Endothelial cell of umbilical vein (primary cell): ENCODE results near the gene CORO7. TPM values are rescaled to one million over a fixed set of nuclear protein-coding genes. Genes with fewer than 3 reads are reported as not detected.

ENCODE experiments used
- BruUV-seq: library from RNA; stranded (reverse); fragments of 400-500 nt; replicated peaks from 2 replicates; lab custom pipeline; 2021; lab: Mats Ljungman, UMichigan
- CTCF ChIA-PET: fragments of 300-600, 350-600 bp; sonication (Branson Sonifier 250); formaldehyde crosslinking; loops from one replicate; lab custom pipeline; 2021; ENCODE audit warnings: antibody characterized with exemption, inconsistent platforms; lab: Charles Lee
- POLR2A ChIA-PET: fragments of 300-600, 350-600 bp; sonication (Branson Sonifier 250); formaldehyde crosslinking; loops from one replicate; lab custom pipeline; 2021; ENCODE audit warnings: antibody characterized with exemption, inconsistent platforms; lab: Charles Lee
- DNase-seq: peaks from one replicate; pipeline ENCODE4 v3.0.0-alpha.2; 2011; ENCODE audit warnings: low read depth, low spot score
- FAIRE-seq: peaks from 2 replicates; lab custom pipeline; 2011; peaks lifted over from hg19 to GRCh38; lab: Jason Lieb, UNC
- H2AFZ ChIP-seq: 2 replicates; pipeline ENCODE4 v1.6.0; 2012; ENCODE audit warnings: low read depth, low read length, control low read depth, inconsistent platforms
- H3K27ac ChIP-seq: 2 replicates; pipeline ENCODE4 v1.5.1; 2011; ENCODE audit warnings: low read depth, mild to moderate bottlenecking, control low read depth, low read length, moderate library complexity; ENCODE audit not compliant: insufficient read depth
- H3K27me3 ChIP-seq, 2 experiments: 2 replicates each; pipeline versions ENCODE4 v1.6.0 to v1.6.1; 2011; ENCODE audit warnings: low read length in 2 of 2, mixed read lengths in 1 of 2; ENCODE audit not compliant: control insufficient read depth in 2 of 2, insufficient read depth in 2 of 2
- H3K36me3 ChIP-seq, 2 experiments: 2 replicates in 1 of 2; 3 replicates in 1 of 2; pipeline ENCODE4 v1.5.1; 2011; ENCODE audit warnings: low read length in 2 of 2, mild to moderate bottlenecking in 1 of 2, moderate library complexity in 1 of 2; ENCODE audit not compliant: control insufficient read depth in 2 of 2, insufficient read depth in 2 of 2; ENCODE audit errors: extremely low read depth in 1 of 2
- H3K4me1 ChIP-seq: 3 replicates; pipeline ENCODE4 v1.5.1; 2011; ENCODE audit warnings: mild to moderate bottlenecking, low read length; ENCODE audit not compliant: control insufficient read depth, insufficient read depth; ENCODE audit errors: extremely low read depth
- H3K4me2 ChIP-seq: 2 replicates; pipeline ENCODE4 v1.6.1; 2011; ENCODE audit warnings: low read length, control low read depth, mixed read lengths; ENCODE audit not compliant: insufficient read depth
- H3K4me3 ChIP-seq, 3 experiments: fragments of 200-600 bp in 1 of 3; sonication (generic), shearing (Covaris generic) in 1 of 3; replicated peaks in 1 of 3; 2 replicates each; pipeline ENCODE4 v1.5.1; 2011 to 2016; ENCODE audit warnings: control low read depth in 3 of 3, low read length in 3 of 3, mild to moderate bottlenecking in 2 of 3, inconsistent platforms in 1 of 3, low read depth in 1 of 3, moderate library complexity in 1 of 3; ENCODE audit not compliant: insufficient read depth in 1 of 3
- H3K79me2 ChIP-seq: 2 replicates; pipeline ENCODE4 v1.6.0; 2012; ENCODE audit warnings: low read length, inconsistent platforms; ENCODE audit not compliant: control insufficient read depth, insufficient read depth
- H3K9ac ChIP-seq: replicated peaks from 2 replicates; pipeline ENCODE3; 2011; ENCODE audit warnings: low read length, control low read depth; ENCODE audit not compliant: insufficient read depth; ENCODE audit errors: extremely low read depth
- H3K9me1 ChIP-seq: replicated peaks from 3 replicates; pipeline ENCODE4 v1.6.0; 2011; ENCODE audit warnings: mild to moderate bottlenecking, low read length; ENCODE audit not compliant: control insufficient read depth, insufficient read depth; ENCODE audit errors: extremely low read depth
- H3K9me3 ChIP-seq: replicated peaks from 2 replicates; pipeline ENCODE4 v1.5.1; 2012; ENCODE audit warnings: low read length, inconsistent platforms; ENCODE audit not compliant: control insufficient read depth, insufficient read depth
- H4K20me1 ChIP-seq: replicated peaks from 2 replicates; pipeline ENCODE3; 2011; ENCODE audit warnings: mild to moderate bottlenecking, low read length; ENCODE audit not compliant: control insufficient read depth, insufficient read depth; ENCODE audit errors: extremely low read depth
- EZH2 ChIP-seq: IDR thresholded peaks from 2 replicates; pipeline ENCODE4 v1.6.1; 2012; ENCODE audit warnings: borderline replicate concordance, low read depth, mild to moderate bottlenecking, moderate library complexity, low read length, inconsistent platforms; ENCODE audit not compliant: severe bottlenecking
- FOS ChIP-seq: IDR thresholded peaks from 2 replicates; pipeline ENCODE4 v1.6.1; 2011; ENCODE audit warnings: mild to moderate bottlenecking, low read length, moderate library complexity, borderline replicate concordance; ENCODE audit not compliant: insufficient read depth
- GATA2 ChIP-seq: IDR thresholded peaks from 2 replicates; pipeline ENCODE4 v1.7.0; 2011; ENCODE audit warnings: low read depth, mild to moderate bottlenecking, moderate library complexity, mixed read lengths, low read length; ENCODE audit not compliant: insufficient read length, insufficient read depth
- JUN ChIP-seq: IDR thresholded peaks from 2 replicates; pipeline ENCODE4 v1.6.1; 2011; ENCODE audit warnings: borderline replicate concordance, low read depth; ENCODE audit not compliant: insufficient read length, insufficient read depth
- MYC ChIP-seq: IDR thresholded peaks from one replicate; pipeline ENCODE4 v1.6.1; 2011; ENCODE audit warnings: mild to moderate bottlenecking, low read depth, low read length
- POLR2A ChIP-seq: IDR thresholded peaks from 2 replicates; pipeline ENCODE4 v1.6.1; 2012; ENCODE audit warnings: low read depth, mild to moderate bottlenecking, control low read depth, low read length
- POLR2AphosphoS5 ChIP-seq: IDR thresholded peaks from 2 replicates; pipeline ENCODE4 v1.6.1; 2012; ENCODE audit warnings: low read depth, mild to moderate bottlenecking, control low read depth, low read length, moderate library complexity; ENCODE audit not compliant: insufficient read depth
- dilution Hi-C: fragments of 300-500 bp; cut with MboI; formaldehyde crosslinking; loops from one replicate; pipeline ENCODE4 v1.15.0; 2019; ENCODE audit warnings: low sequenced_read_pairs; ENCODE audit not compliant: extremely low pct_ligation_motif_present
- intact Hi-C: fragments of 100-400 bp; cut with micrococcal nuclease; formaldehyde crosslinking; loops from one replicate; pipeline ENCODE4 v1.10.0; 2022
- polyA plus RNA-seq, 4 experiments: library from polyadenylated mRNA; depleted of rRNA in 3 of 4; stranded (reverse) in 3 of 4; unstranded in 1 of 4; fragments of >200 nt; gene quantifications; 2 replicates each; pipeline versions ENCODE4 v1.2.1 to v1.2.3, GENCODE V29; 2011 to 2012; ENCODE audit warnings: missing spikeins in 1 of 4
- total RNA-seq: library from RNA; stranded (reverse); gene quantifications from 2 replicates; pipeline ENCODE4 v1.2.3, GENCODE V29; 2021
- TF ChIP-seq, protein P1 (sequence below), 2 donors: IDR thresholded peaks; 1 replicate in 1 of 2; 2 replicates in 1 of 2; pipeline ENCODE4 v1.5.1; 2011; ENCODE audit warnings: low read length in 2 of 2, mild to moderate bottlenecking in 2 of 2, moderate library complexity in 2 of 2, control low read depth in 1 of 2, inconsistent platforms in 1 of 2, low read depth in 1 of 2; ENCODE audit not compliant: insufficient read depth in 1 of 2; ENCODE audit errors: extremely low read depth in 1 of 2
- TF ChIP-seq, protein P2 (sequence below): IDR thresholded peaks from 2 replicates; pipeline ENCODE4 v1.6.1; 2011; ENCODE audit not compliant: insufficient read depth, insufficient read length

Gene CORO7
- total and polyA plus RNA-seq, 2 donors (not counting 3 experiments of a cell fraction or from before 2014, with no cell fraction given): 42.5 to 72.3 TPM

DNA sequence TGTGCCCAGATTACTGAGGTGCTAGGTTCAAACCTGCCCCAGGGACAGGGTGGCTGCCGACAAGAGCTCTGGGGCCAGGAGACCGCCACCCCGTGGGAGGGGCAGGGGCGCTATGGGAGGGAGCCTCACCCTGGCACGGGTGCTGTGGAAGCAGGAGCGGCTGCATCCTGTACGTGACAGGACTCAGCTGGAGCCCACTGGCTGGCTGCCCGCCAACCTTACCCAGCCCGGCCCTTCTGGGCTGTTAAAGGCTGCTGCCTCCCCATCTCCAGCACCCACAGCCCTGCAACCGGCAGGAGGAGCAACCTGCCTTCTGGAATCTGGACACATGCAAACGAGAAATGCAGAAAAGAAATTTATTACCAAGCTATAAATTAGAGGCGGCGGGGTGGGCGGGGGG is 76.5 kb downstream of the CORO7 start:
- TF ChIP-seq POLR2AphosphoS5: peak; percentile 29
- TF ChIP-seq, protein P1, sequence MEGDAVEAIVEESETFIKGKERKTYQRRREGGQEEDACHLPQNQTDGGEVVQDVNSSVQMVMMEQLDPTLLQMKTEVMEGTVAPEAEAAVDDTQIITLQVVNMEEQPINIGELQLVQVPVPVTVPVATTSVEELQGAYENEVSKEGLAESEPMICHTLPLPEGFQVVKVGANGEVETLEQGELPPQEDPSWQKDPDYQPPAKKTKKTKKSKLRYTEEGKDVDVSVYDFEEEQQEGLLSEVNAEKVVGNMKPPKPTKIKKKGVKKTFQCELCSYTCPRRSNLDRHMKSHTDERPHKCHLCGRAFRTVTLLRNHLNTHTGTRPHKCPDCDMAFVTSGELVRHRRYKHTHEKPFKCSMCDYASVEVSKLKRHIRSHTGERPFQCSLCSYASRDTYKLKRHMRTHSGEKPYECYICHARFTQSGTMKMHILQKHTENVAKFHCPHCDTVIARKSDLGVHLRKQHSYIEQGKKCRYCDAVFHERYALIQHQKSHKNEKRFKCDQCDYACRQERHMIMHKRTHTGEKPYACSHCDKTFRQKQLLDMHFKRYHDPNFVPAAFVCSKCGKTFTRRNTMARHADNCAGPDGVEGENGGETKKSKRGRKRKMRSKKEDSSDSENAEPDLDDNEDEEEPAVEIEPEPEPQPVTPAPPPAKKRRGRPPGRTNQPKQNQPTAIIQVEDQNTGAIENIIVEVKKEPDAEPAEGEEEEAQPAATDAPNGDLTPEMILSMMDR (IDR thresholded peaks at IDR 0.05; ENCODE audit: extremely low read depth in 1 of 2, insufficient read depth in 1 of 2, low read depth in 1 of 2, low read length in 2 of 2): no peak
- H3K9me1 ChIP-seq: no peaks in the 10 kb centered on the region
- no peaks in the 10 kb centered on the region for H3K27me3 ChIP-seq
- ChIA-PET CTCF (interaction anchor here (0.6 to 4.2 kb wide), 7 partner anchors 12 to 86 kb away, joined by 3 to 29 read pairs (median 4); no protein-coding TSS in a partner anchor), POLR2A (interaction anchor here (1.5 kb wide), 1 partner anchor 66 kb away, joined by 3 read pairs; the partner anchor contains the start of gene TFAP4)
- peaks cover 3 to 17% of the 10 kb centered on the region in 2 experiments for H3K36me3 ChIP-seq
- H3K9me3 ChIP-seq: no peaks in the 10 kb centered on the region
- H3K9ac ChIP-seq: no peak overlapping the region
- H4K20me1 ChIP-seq: no peaks in the 10 kb centered on the region
- H2AFZ ChIP-seq: no peak overlapping the region
- dilution Hi-C loops (no loop called here), intact Hi-C loops (no loop called here)
- peaks cover 16% of the 10 kb centered on the region for H3K79me2 ChIP-seq
- no peak overlapping the region for H3K27ac ChIP-seq
- no peak overlapping the region for H3K4me3 ChIP-seq
- no peak overlapping the region for H3K4me2 ChIP-seq
- BruUV-seq: no TSS peak
- no peaks in the 10 kb centered on the region for H3K4me1 ChIP-seq
- peak; percentile 64 for DNase-seq
- no peak for FAIRE-seq

DNA sequence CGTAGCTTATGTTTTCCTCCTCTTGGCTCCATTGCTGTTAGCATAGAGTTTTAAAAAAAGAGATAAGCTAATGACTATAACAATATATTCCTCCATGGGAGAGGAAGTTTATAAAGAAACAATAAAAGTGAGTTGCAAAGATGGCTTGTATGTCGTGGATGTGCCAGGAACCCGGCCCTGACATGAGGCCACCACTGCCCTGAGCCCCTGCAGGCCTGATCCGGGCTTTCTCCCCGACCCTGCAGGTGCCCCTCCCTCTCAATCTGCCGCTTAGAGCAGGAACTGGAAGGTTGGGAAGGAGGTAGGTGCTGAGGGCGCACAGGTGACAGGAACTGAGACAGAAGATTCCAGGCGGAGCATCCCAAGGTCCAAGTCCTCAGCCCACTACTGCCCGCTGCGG is 76.9 kb downstream of the CORO7 start:
- Histone ChIP-seq H4K20me1 (no peaks in the 10 kb centered on the region), H3K36me3 (peaks cover 3 to 17% of the 10 kb centered on the region in 2 experiments), H3K9ac (no peak overlapping the region)

More for the DNA sequence above, 76.9 kb downstream of the CORO7 start:
- no peak overlapping the region for H3K4me2 ChIP-seq
- dilution Hi-C loops: no loop called here
- no peak overlapping the region for H2AFZ ChIP-seq
- TF ChIP-seq MYC (no peak), JUN (no peak), EZH2 (no peak), POLR2AphosphoS5 (no peak), FOS (no peak), GATA2 (no peak), POLR2A (no peak)
- TF ChIP-seq, protein P2, sequence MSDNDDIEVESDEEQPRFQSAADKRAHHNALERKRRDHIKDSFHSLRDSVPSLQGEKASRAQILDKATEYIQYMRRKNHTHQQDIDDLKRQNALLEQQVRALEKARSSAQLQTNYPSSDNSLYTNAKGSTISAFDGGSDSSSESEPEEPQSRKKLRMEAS: no peak
- TF ChIP-seq, protein P1 (IDR thresholded peaks at IDR 0.05; ENCODE audit: extremely low read depth in 1 of 2, insufficient read depth in 1 of 2, low read depth in 1 of 2, low read length in 2 of 2): no peak
- H3K9me3 ChIP-seq: no peaks in the 10 kb centered on the region
- POLR2A ChIA-PET: interaction anchor here (1.2 to 1.5 kb wide), 2 partner anchors 12 to 66 kb away, joined by 3 read pairs; partner anchors contain the start of gene TFAP4
- DNase-seq (no peak), FAIRE-seq (no peak)
- H3K9me1 ChIP-seq: no peaks in the 10 kb centered on the region
- CTCF ChIA-PET: interaction anchor here (1.9 to 4.2 kb wide), 5 partner anchors 30 to 85 kb away, joined by 4 to 29 read pairs (median 7); no protein-coding TSS in a partner anchor
- peaks cover 16% of the 10 kb centered on the region for H3K79me2 ChIP-seq
- H3K4me3 ChIP-seq: no peak overlapping the region
- intact Hi-C loops: no loop called here
- H3K27me3 ChIP-seq: no peaks in the 10 kb centered on the region
- no peak overlapping the region for H3K27ac ChIP-seq
- no peaks in the 10 kb centered on the region for H3K4me1 ChIP-seq
- no TSS peak for BruUV-seq
